ENCODE data around the gene MYO16. TPM values are rescaled to one million over a fixed set of nuclear protein-coding genes. Genes with fewer than 3 reads are reported as not detected.

Gene MYO16
- total RNA-seq, 3 donors from 2014 or later = 0.15 to 0.48 (median 0.33) TPM

GRCh38 chr13:108929532-108930206, 300.3 kb downstream of the MYO16 start:
- H3K36me3 ChIP-seq = no peaks in the 10 kb centered on the region
- no peak for TF ChIP-seq CTCF (IDR thresholded peaks at IDR 0.05)
- no peak for TF ChIP-seq POLR2A (IDR thresholded peaks at IDR 0.05)
- no peak for TF ChIP-seq POLR2AphosphoS5 (IDR thresholded peaks at IDR 0.05)
- no peak overlapping the region for H3K4me3 ChIP-seq
- DNase-seq (ENCODE audit: low spot score in 2 of 2) = no peak
- H3K9me3 ChIP-seq = no peaks in the 10 kb centered on the region
- no peaks in the 10 kb centered on the region for H3K4me1 ChIP-seq
- intact Hi-C loops (cut with DNase I; ENCODE audit: low total_unique reads) = no loop called here
- no peak overlapping the region for H3K27ac ChIP-seq
- H3K27me3 ChIP-seq = no peaks in the 10 kb centered on the region

- TF ChIP-seq POLR2A (IDR thresholded peaks at IDR 0.05) (no peak), POLR2AphosphoS5 (IDR thresholded peaks at IDR 0.05) (no peak), CTCF (IDR thresholded peaks at IDR 0.05) (no peak)
- no peak overlapping the region for H3K27ac ChIP-seq
Measured at GRCh38 chr13:108932196-108932595, 302.8 kb downstream of the MYO16 start.

GRCh38 chr13:108933061-108933460, 303.6 kb downstream of the MYO16 start:
- no peaks in the 10 kb centered on the region for H3K9me3 ChIP-seq
- H3K27me3 ChIP-seq = no peaks in the 10 kb centered on the region
- TF ChIP-seq POLR2A (IDR thresholded peaks at IDR 0.05) (no peak), CTCF (IDR thresholded peaks at IDR 0.05) (no peak), POLR2AphosphoS5 (IDR thresholded peaks at IDR 0.05) (no peak)
- no peaks in the 10 kb centered on the region for H3K4me1 ChIP-seq
- intact Hi-C loops (cut with DNase I; ENCODE audit: low total_unique reads) = no loop called here
- no peak overlapping the region for H3K27ac ChIP-seq
- no peak overlapping the region for H3K4me3 ChIP-seq
- no peaks in the 10 kb centered on the region for H3K36me3 ChIP-seq
- no peak for DNase-seq (ENCODE audit: low spot score in 2 of 2)

More at GRCh38 chr13:108932196-108932595, 302.8 kb downstream of the MYO16 start:
- H3K4me3 ChIP-seq = no peak overlapping the region
- no peaks in the 10 kb centered on the region for H3K27me3 ChIP-seq
- DNase-seq (ENCODE audit: low spot score in 2 of 2) = no peak
- no peaks in the 10 kb centered on the region for H3K36me3 ChIP-seq
- H3K4me1 ChIP-seq = no peaks in the 10 kb centered on the region
- intact Hi-C loops (cut with DNase I; ENCODE audit: low total_unique reads) = no loop called here
- no peaks in the 10 kb centered on the region for H3K9me3 ChIP-seq

- Histone ChIP-seq H3K36me3 (no peaks in the 10 kb centered on the region), H3K4me3 (no peak overlapping the region), H3K27ac (no peak overlapping the region), H3K27me3 (no peaks in the 10 kb centered on the region), H3K4me1 (no peaks in the 10 kb centered on the region), H3K9me3 (no peaks in the 10 kb centered on the region)
- DNase-seq (ENCODE audit: low spot score in 2 of 2) = no peak
- intact Hi-C loops (cut with DNase I; ENCODE audit: low total_unique reads) = no loop called here
- TF ChIP-seq POLR2AphosphoS5 (IDR thresholded peaks at IDR 0.05) (no peak), CTCF (IDR thresholded peaks at IDR 0.05) (no peak), POLR2A (IDR thresholded peaks at IDR 0.05) (no peak)
Measured at GRCh38 chr13:108938155-108938554, 308.7 kb downstream of the MYO16 start.

GRCh38 chr13:108940121-108940520, 310.7 kb downstream of the MYO16 start:
- Histone ChIP-seq H3K36me3 (no peaks in the 10 kb centered on the region), H3K9me3 (no peaks in the 10 kb centered on the region), H3K4me1 (no peaks in the 10 kb centered on the region), H3K4me3 (no peak overlapping the region), H3K27ac (no peak overlapping the region), H3K27me3 (no peaks in the 10 kb centered on the region)
- intact Hi-C loops (cut with DNase I; ENCODE audit: low total_unique reads) = loop anchor here (10.0 kb wide), 1 partner anchor 465 kb away; no protein-coding TSS in a partner anchor
- no peak for DNase-seq (ENCODE audit: low spot score in 2 of 2)
- TF ChIP-seq POLR2AphosphoS5 (IDR thresholded peaks at IDR 0.05) = no peak
- no peak for TF ChIP-seq CTCF (IDR thresholded peaks at IDR 0.05)
- TF ChIP-seq POLR2A (IDR thresholded peaks at IDR 0.05) = no peak

All from breast epithelium (tissue), 4 donors.